Measurements from ENCODE around the gene SLC35G6. TPM values are rescaled to one million over a fixed set of nuclear protein-coding genes. Genes with fewer than 3 reads are reported as not detected.

The SLC35G6 gene
- total RNA-seq, 2 experiments from 2014 or later: not detected

DNA sequence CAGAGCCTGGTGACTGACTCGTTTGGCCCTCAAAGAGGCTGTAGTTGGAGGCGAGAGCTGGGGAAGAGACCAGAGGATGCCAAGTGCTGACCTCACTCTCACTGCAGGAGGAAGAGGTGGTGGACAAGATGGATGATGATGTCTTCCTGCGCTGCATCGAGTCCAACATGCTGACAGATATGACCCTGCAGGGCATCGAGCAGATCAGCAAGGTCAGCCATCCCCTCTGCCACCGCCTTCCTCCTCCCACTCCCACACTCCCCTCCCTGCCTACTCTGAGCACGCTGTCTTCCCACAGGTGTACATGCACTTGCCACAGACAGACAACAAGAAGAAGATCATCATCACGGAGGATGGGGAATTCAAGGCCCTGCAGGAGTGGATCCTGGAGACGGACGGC lies 29.9 kb downstream of the SLC35G6 start:
- TF ChIP-seq, protein P1, sequence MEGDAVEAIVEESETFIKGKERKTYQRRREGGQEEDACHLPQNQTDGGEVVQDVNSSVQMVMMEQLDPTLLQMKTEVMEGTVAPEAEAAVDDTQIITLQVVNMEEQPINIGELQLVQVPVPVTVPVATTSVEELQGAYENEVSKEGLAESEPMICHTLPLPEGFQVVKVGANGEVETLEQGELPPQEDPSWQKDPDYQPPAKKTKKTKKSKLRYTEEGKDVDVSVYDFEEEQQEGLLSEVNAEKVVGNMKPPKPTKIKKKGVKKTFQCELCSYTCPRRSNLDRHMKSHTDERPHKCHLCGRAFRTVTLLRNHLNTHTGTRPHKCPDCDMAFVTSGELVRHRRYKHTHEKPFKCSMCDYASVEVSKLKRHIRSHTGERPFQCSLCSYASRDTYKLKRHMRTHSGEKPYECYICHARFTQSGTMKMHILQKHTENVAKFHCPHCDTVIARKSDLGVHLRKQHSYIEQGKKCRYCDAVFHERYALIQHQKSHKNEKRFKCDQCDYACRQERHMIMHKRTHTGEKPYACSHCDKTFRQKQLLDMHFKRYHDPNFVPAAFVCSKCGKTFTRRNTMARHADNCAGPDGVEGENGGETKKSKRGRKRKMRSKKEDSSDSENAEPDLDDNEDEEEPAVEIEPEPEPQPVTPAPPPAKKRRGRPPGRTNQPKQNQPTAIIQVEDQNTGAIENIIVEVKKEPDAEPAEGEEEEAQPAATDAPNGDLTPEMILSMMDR (conservative IDR thresholded peaks at IDR 0.05; ENCODE audit: low read length): no peak
- TF ChIP-seq EZH2phosphoT487 (IDR thresholded peaks at IDR 0.05; ENCODE audit: borderline replicate concordance, low read depth, low read length): no peak
- no peak overlapping the region for H3K4me3 ChIP-seq (ENCODE audit: low read depth, low read length, poor library complexity, severe bottlenecking)
- 0 out of 2 replicates have a peak, but pooled peaks cover 4% of the 10 kb centered on the region for H4K20me1 ChIP-seq (ENCODE audit: insufficient read depth, low read length)
- no peaks in the 10 kb centered on the region for H3K4me1 ChIP-seq (ENCODE audit: insufficient read depth, low read length, poor library complexity, severe bottlenecking)
- no peak overlapping the region for H3K4me2 ChIP-seq (ENCODE audit: low read length)
- intact Hi-C loops (cut with micrococcal nuclease; ENCODE audit: unreplicated experiment): no loop called here
- H3K79me2 ChIP-seq (ENCODE audit: insufficient read depth, low read depth, low read length): no peaks in the 10 kb centered on the region
- no peaks in the 10 kb centered on the region for H3K9me2 ChIP-seq (ENCODE audit: insufficient read depth, low read length)
- no peak overlapping the region for H2AFZ ChIP-seq (ENCODE audit: low read length)
- H3K27ac ChIP-seq (ENCODE audit: low read depth, low read length, poor library complexity, severe bottlenecking): no peak overlapping the region
- H3K9me3 ChIP-seq (ENCODE audit: low read length): no peaks in the 10 kb centered on the region
- ChIA-PET POLR2A (interaction anchor here (0.6 kb wide), 1 partner anchor 94 kb away, joined by 7 read pairs; no protein-coding TSS in a partner anchor), CTCF (ENCODE audit: unreplicated experiment) (no interaction called here)
- peaks cover 98% of the 10 kb centered on the region for H3K36me3 ChIP-seq (ENCODE audit: insufficient read depth, low read length)
- no peak for DNase-seq (ENCODE audit: low spot score)
- BruUV-seq (replicated peaks): no TSS peak

DNA sequence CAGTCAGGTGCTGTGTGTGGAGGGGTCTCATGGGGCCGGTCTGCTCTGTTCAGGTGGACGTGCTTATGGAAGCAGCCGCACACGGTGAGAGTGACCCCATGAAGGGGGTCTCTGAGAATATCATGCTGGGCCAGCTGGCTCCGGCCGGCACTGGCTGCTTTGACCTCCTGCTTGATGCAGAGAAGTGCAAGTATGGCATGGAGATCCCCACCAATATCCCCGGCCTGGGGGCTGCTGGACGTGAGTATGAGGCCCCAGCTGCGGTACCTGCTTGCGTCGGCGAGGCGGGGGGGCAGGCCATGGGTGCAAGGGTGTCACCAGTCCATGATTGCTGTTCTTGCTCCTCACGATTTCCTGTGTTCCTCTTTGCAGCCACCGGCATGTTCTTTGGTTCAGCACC lies 30.9 kb downstream of the SLC35G6 start:
- H3K79me2 ChIP-seq (ENCODE audit: insufficient read depth, low read depth, low read length): no peaks in the 10 kb centered on the region
- H3K27ac ChIP-seq (ENCODE audit: low read depth, low read length, poor library complexity, severe bottlenecking): no peak overlapping the region
- H3K9me2 ChIP-seq (ENCODE audit: insufficient read depth, low read length): no peaks in the 10 kb centered on the region
- TF ChIP-seq, protein P1 (conservative IDR thresholded peaks at IDR 0.05; ENCODE audit: low read length): no peak
- no peak for TF ChIP-seq EZH2phosphoT487 (IDR thresholded peaks at IDR 0.05; ENCODE audit: borderline replicate concordance, low read depth, low read length)
- H3K4me3 ChIP-seq (ENCODE audit: low read depth, low read length, poor library complexity, severe bottlenecking): no peak overlapping the region
- BruUV-seq (replicated peaks): no TSS peak
- no peak for DNase-seq (ENCODE audit: low spot score)
- H4K20me1 ChIP-seq (ENCODE audit: insufficient read depth, low read length): 0 out of 2 replicates have a peak, but pooled peaks cover 4% of the 10 kb centered on the region
- no peak overlapping the region for H3K4me2 ChIP-seq (ENCODE audit: low read length)
- peaks cover 92% of the 10 kb centered on the region for H3K36me3 ChIP-seq (ENCODE audit: insufficient read depth, low read length)
- no peak overlapping the region for H2AFZ ChIP-seq (ENCODE audit: low read length)
- H3K9me3 ChIP-seq (ENCODE audit: low read length): no peaks in the 10 kb centered on the region
- intact Hi-C loops (cut with micrococcal nuclease; ENCODE audit: unreplicated experiment): no loop called here
- POLR2A ChIA-PET: no interaction called here
- no peaks in the 10 kb centered on the region for H3K4me1 ChIP-seq (ENCODE audit: insufficient read depth, low read length, poor library complexity, severe bottlenecking)
- CTCF ChIA-PET (ENCODE audit: unreplicated experiment): no interaction called here

DNA sequence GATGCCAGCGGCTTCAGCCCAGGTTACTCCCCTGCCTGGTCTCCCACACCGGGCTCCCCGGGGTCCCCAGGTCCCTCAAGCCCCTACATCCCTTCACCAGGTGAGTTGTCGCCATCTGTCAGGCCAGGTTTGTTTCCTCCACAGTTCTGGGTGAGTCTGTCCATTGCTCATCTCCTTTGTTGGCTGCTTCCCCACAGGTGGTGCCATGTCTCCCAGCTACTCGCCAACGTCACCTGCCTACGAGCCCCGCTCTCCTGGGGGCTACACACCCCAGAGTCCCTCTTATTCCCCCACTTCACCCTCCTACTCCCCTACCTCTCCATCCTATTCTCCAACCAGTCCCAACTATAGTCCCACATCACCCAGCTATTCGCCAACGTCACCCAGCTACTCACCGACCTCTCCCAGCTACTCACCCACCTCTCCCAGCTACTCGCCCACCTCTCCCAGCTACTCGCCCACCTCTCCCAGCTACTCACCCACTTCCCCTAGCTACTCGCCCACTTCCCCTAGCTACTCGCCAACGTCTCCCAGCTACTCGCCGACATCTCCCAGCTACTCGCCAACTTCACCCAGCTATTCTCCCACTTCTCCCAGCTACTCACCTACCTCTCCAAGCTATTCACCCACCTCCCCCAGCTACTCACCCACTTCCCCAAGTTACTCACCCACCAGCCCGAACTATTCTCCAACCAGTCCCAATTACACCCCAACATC lies 31.7 kb downstream of the SLC35G6 start:
- H3K4me1 ChIP-seq (ENCODE audit: insufficient read depth, low read length, poor library complexity, severe bottlenecking): no peaks in the 10 kb centered on the region
- no peak overlapping the region for H3K4me3 ChIP-seq (ENCODE audit: low read depth, low read length, poor library complexity, severe bottlenecking)
- no peaks in the 10 kb centered on the region for H3K9me3 ChIP-seq (ENCODE audit: low read length)
- no peak for DNase-seq (ENCODE audit: low spot score)
- H3K79me2 ChIP-seq (ENCODE audit: insufficient read depth, low read depth, low read length): no peaks in the 10 kb centered on the region
- H3K36me3 ChIP-seq (ENCODE audit: insufficient read depth, low read length): peaks cover 83% of the 10 kb centered on the region
- CTCF ChIA-PET (ENCODE audit: unreplicated experiment): interaction anchor here (0.5 to 3.2 kb wide), 3 partner anchors 26 to 78 kb away, joined by 3 to 18 read pairs (median 3); partner anchors contain the start of gene TMEM102
- intact Hi-C loops (cut with micrococcal nuclease; ENCODE audit: unreplicated experiment): no loop called here
- no TSS peak for BruUV-seq (replicated peaks)
- H3K9me2 ChIP-seq (ENCODE audit: insufficient read depth, low read length): no peaks in the 10 kb centered on the region
- H2AFZ ChIP-seq (ENCODE audit: low read length): no peak overlapping the region
- TF ChIP-seq, protein P1 (conservative IDR thresholded peaks at IDR 0.05; ENCODE audit: low read length): no peak
- TF ChIP-seq EZH2phosphoT487 (IDR thresholded peaks at IDR 0.05; ENCODE audit: borderline replicate concordance, low read depth, low read length): no peak
- POLR2A ChIA-PET: interaction anchor here (0.8 to 1.1 kb wide), 2 partner anchors 9 to 27 kb away, joined by 3 read pairs; no protein-coding TSS in a partner anchor
- 0 out of 2 replicates have a peak, but pooled peaks cover 4% of the 10 kb centered on the region for H4K20me1 ChIP-seq (ENCODE audit: insufficient read depth, low read length)
- H3K27ac ChIP-seq (ENCODE audit: low read depth, low read length, poor library complexity, severe bottlenecking): no peak overlapping the region
- H3K4me2 ChIP-seq (ENCODE audit: low read length): no peak overlapping the region
